ENCODE results near the gene CCDC97. TPM values are rescaled to one million over a fixed set of nuclear protein-coding genes. Genes with fewer than 3 reads are reported as not detected.

The CCDC97 gene
- total RNA-seq, 1 donor from 2014 or later: 21.8 TPM

DNA sequence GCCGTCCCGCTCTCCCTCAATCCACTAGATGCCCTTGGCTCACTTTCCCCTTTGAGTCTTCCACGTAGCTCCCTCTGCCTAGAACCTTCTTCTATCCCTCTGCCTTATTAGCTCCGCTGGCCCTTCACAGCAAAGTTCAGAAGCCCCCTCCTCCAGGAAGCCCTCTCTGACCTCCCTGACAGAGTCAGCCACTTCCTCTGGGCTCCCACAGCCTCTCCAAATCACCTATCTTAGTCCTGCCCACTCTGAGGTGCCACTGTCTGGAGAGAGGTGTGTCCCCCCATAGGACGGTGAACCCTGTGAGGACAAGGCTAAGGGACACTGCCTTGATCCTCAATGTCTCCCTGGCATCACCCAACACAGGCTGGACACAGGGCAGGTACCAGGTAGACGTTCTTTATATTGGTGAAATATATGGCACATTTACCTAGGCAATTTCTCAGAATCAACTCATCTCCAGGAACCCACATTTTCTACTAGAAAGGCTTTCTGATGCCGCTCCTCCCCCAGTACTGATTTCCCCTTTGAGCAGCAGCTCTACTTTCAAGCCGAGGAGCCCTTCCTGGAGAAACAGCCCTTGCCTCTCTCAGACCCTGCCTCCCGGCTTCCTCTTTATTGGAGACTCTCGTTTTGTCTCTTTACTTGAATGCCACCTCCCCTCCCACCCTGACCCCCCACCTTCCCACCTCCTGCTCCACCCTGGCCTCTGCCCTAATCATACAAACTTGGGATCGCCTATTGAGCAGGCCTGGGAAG, 47.2 kb downstream of the CCDC97 start:
- Mint-ChIP-seq H3K9me3 (ENCODE audit: low read depth) (no peaks in the 10 kb centered on the region), H3K4me1 (ENCODE audit: low read depth) (peaks cover 4% of the 10 kb centered on the region), H3K36me3 (ENCODE audit: low read depth) (no peaks in the 10 kb centered on the region), H3K27ac (ENCODE audit: unreplicated experiment) (no peak overlapping the region), H3K4me3 (ENCODE audit: unreplicated experiment) (no peak overlapping the region), H3K27me3 (ENCODE audit: low read depth) (no peaks in the 10 kb centered on the region)
- no peak for DNase-seq (ENCODE audit: low spot score)
- TF ChIP-seq, protein P1, sequence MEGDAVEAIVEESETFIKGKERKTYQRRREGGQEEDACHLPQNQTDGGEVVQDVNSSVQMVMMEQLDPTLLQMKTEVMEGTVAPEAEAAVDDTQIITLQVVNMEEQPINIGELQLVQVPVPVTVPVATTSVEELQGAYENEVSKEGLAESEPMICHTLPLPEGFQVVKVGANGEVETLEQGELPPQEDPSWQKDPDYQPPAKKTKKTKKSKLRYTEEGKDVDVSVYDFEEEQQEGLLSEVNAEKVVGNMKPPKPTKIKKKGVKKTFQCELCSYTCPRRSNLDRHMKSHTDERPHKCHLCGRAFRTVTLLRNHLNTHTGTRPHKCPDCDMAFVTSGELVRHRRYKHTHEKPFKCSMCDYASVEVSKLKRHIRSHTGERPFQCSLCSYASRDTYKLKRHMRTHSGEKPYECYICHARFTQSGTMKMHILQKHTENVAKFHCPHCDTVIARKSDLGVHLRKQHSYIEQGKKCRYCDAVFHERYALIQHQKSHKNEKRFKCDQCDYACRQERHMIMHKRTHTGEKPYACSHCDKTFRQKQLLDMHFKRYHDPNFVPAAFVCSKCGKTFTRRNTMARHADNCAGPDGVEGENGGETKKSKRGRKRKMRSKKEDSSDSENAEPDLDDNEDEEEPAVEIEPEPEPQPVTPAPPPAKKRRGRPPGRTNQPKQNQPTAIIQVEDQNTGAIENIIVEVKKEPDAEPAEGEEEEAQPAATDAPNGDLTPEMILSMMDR (IDR thresholded peaks at IDR 0.05): no peak

DNA sequence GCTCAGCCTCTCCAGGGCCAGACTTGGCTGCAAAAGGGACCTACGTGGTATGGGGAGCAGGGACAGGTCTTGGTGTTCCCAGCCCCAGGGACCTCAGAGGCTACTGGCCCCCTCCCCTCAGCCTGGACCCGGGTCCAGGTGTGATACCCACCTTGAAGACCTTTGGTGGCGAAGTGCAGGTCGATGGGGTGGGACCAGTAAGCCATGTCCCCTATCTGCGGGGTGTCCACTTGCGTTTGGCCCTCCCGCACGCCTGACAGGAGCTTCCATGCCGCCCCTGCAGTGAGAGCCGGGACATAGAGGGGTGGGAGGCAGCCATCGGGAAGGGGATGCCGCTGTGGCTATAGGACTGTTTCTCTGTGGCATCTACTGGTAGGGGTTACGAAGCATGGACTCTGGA, 47.8 kb downstream of the CCDC97 start:
- H3K27me3 Mint-ChIP-seq (ENCODE audit: low read depth): no peaks in the 10 kb centered on the region
- no peak for DNase-seq (ENCODE audit: low spot score)
- H3K36me3 Mint-ChIP-seq (ENCODE audit: low read depth): no peaks in the 10 kb centered on the region
- H3K4me3 Mint-ChIP-seq (ENCODE audit: unreplicated experiment): no peak overlapping the region
- H3K4me1 Mint-ChIP-seq (ENCODE audit: low read depth): peaks cover 4% of the 10 kb centered on the region
- H3K9me3 Mint-ChIP-seq (ENCODE audit: low read depth): no peaks in the 10 kb centered on the region
- TF ChIP-seq, protein P1 (IDR thresholded peaks at IDR 0.05): no peak
- no peak overlapping the region for H3K27ac Mint-ChIP-seq (ENCODE audit: unreplicated experiment)

DNA sequence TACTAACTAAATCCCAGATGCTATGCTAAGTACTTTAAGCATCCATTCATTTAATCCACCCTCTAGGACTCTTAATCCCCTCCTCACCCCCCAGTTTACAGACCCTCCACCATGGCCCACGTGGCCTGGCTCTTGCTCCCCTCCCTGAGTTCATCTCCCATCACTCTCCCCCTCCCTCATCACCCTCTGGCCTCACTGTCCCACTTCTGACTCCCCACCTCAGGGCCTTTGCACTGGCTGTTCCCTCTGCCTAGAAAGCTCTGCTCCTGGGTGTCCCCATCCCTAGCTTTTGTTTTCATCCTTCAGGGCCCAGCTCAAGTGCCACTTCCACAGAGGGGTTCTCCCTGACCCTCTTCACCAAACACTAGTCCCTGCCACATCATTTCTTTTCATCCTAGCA, 49.8 kb downstream of the CCDC97 start:
- H3K27ac Mint-ChIP-seq (ENCODE audit: unreplicated experiment): no peak overlapping the region
- H3K4me1 Mint-ChIP-seq (ENCODE audit: low read depth): peaks cover 16% of the 10 kb centered on the region
- TF ChIP-seq, protein P1 (IDR thresholded peaks at IDR 0.05): no peak
- DNase-seq (ENCODE audit: low spot score): no peak
- H3K4me3 Mint-ChIP-seq (ENCODE audit: unreplicated experiment): no peak overlapping the region
- no peaks in the 10 kb centered on the region for H3K27me3 Mint-ChIP-seq (ENCODE audit: low read depth)
- no peaks in the 10 kb centered on the region for H3K9me3 Mint-ChIP-seq (ENCODE audit: low read depth)
- H3K36me3 Mint-ChIP-seq (ENCODE audit: low read depth): no peaks in the 10 kb centered on the region

DNA sequence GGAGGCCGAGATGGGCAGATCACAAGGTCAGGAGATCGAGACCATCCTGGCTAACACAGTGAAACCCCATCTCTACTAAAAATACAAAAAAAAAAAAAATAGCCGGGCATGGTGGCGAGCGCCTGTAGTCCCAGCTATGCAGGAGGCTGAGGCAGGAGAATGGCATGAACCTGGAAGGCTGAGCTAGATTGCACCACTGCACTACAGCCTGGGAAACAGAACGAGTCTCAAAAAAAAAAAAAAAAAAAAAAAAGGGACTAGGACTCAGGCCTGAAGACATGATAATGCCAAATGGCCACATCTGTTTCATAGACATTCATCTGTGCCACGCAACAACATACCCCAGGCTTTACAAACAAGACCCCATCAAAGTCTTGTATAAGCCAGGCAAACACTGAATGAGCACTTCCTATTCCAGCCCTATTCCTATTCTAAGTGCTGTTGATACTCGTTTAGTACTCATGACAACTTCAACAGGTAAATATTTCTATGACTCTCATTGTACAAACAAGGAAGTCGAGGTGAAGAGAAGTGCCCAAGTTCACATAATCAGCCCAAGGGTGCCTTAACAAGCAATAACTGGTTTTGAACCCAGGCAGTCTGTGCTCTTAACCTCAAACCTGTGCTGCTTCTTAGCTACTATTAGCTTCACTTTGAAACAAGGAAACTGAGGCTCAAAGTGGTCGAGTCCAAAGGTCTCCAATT, 52.3 kb downstream of the CCDC97 start:
- Mint-ChIP-seq H3K4me3 (ENCODE audit: unreplicated experiment) (no peak overlapping the region), H3K36me3 (ENCODE audit: low read depth) (no peaks in the 10 kb centered on the region), H3K4me1 (ENCODE audit: low read depth) (peaks cover 27% of the 10 kb centered on the region), H3K27me3 (ENCODE audit: low read depth) (no peaks in the 10 kb centered on the region), H3K27ac (ENCODE audit: unreplicated experiment) (peak overlapping the region; percentile 100), H3K9me3 (ENCODE audit: low read depth) (no peaks in the 10 kb centered on the region)
- DNase-seq (ENCODE audit: low spot score): no peak
- TF ChIP-seq, protein P1 (IDR thresholded peaks at IDR 0.05): no peak

DNA sequence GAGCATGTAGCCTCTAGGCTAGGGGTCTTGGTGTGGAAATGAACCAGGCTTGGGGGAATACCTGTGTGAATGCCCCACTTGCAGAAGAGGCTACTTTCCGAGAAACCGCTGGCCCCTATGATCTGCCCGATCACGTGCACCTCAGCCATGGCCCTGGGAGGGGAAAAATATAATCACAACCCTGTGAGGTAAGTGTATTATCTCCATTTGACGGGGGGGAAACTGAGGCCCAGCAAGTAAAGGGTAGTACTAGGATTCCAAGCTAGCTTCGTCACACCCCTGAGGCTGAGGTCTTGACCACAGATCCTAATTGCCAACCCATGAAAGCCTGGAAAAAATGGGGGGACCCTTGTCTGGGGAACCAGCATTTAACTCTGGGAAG, 53.4 kb downstream of the CCDC97 start:
- DNase-seq (ENCODE audit: low spot score): no peak
- Mint-ChIP-seq H3K27me3 (ENCODE audit: low read depth) (no peaks in the 10 kb centered on the region), H3K4me1 (ENCODE audit: low read depth) (peaks cover 36% of the 10 kb centered on the region), H3K27ac (ENCODE audit: unreplicated experiment) (peak overlapping the region; percentile 100), H3K4me3 (ENCODE audit: unreplicated experiment) (peak overlapping the region; percentile 94), H3K36me3 (ENCODE audit: low read depth) (no peaks in the 10 kb centered on the region), H3K9me3 (ENCODE audit: low read depth) (no peaks in the 10 kb centered on the region)
- TF ChIP-seq, protein P1 (IDR thresholded peaks at IDR 0.05): no peak

Data from chondrocyte (in vitro differentiated cells).